GM19035 (cell line): ENCODE data around the gene BMPER.

Experiments
- ATAC-seq: cut with Tn5 transposase; IDR thresholded peaks from one replicate; pipeline ENCODE4 v1.9.1; 2021; ENCODE audit not compliant: unreplicated experiment

BMPER gene

DNA sequence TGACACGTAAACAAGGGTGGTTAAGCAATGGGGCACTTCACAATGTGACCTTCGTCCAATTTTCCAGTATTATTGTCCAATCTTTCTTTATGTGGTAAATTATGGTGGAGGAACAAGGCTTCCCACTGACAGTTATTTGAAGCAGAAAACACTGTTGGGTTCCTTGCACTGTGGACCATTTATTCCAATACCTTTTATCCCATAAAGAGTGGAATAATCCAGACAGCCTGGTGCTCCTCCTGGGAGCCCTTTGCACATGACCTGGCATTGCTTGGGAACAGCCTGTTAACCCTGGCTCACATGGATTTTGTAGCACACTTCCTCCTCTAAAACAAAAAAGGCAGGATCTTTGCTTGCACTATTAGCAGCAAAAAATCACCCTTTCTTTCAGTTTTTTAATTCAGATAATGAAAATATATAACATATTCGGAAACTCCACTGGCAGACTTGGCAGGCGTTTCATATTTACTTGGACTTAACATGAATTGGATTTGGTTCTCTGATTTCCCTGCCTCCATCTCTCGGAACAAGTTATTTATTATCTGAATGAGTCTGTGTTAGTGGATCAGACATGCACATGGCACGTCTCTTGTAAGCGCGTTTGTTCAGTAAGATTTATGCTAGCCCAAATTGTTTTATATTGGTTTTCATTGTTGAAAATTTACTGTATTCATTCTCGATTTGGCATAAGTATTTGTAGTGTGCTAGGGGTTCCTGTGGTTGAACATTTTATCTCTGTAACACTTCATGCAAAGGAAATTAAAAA is 59.3 kb downstream of the BMPER start:
- no peak for ATAC-seq

- no peak for ATAC-seq
Observed at GRCh38 chr7:33965183-33965744, 59.9 kb downstream of the BMPER start.

- ATAC-seq, result no peak
Observed at GRCh38 chr7:33968591-33968990, 63.3 kb downstream of the BMPER start.

GRCh38 chr7:33970536-33970935 is 65.2 kb downstream of the BMPER start:
- no peak for ATAC-seq

DNA sequence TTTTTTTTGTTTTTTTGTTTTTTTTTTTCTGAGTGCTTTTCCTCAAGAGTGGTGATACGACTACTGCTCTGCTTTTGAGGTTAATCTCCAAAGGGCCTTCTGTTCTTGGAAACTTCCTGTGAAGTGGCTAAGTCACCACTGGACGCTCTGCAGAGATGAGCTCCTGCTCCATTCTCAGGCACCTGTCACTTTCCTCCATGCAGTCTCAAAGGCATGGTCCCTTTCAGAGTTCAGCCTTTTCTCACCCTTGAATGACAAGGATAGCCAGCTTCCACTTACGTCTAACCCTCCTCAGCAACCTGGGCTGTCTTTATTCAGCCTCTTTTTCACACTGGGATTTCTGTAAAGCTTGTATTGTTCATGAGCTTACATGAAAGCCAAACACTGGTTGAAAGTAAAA is 65.8 kb downstream of the BMPER start:
- no peak for ATAC-seq

GRCh38 chr7:33973231-33974015 is 68.1 kb downstream of the BMPER start:
- no peak for ATAC-seq

DNA sequence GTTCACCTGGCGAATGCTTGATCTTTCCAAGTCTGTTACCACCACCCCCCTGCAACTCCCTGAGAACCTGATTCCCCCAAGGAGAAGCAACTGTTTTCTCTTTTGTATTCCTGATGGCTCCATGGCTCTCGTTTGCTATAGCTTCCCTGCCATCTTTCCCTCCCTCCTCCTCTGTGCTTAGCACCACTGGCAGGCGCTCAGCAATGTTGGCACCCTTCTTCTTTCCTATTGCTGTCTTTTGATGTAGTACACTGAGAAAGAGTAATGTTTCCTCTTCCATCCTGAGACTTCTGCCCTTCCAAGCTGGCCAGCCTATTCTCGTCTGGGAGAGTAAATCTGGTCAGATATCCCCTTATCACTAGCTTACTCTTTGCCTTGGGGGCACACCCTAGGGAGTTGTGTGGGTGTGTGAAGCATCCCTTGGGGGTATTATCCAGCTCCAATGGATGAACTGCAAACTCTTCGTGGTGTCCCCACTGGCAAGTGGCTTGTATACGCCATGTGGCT is 74.0 kb downstream of the BMPER start:
- no peak for ATAC-seq

- no peak for ATAC-seq
Observed at GRCh38 chr7:33979807-33980355, 74.5 kb downstream of the BMPER start.

- no peak for ATAC-seq
Observed at GRCh38 chr7:33981226-33981625, 75.9 kb downstream of the BMPER start.

DNA sequence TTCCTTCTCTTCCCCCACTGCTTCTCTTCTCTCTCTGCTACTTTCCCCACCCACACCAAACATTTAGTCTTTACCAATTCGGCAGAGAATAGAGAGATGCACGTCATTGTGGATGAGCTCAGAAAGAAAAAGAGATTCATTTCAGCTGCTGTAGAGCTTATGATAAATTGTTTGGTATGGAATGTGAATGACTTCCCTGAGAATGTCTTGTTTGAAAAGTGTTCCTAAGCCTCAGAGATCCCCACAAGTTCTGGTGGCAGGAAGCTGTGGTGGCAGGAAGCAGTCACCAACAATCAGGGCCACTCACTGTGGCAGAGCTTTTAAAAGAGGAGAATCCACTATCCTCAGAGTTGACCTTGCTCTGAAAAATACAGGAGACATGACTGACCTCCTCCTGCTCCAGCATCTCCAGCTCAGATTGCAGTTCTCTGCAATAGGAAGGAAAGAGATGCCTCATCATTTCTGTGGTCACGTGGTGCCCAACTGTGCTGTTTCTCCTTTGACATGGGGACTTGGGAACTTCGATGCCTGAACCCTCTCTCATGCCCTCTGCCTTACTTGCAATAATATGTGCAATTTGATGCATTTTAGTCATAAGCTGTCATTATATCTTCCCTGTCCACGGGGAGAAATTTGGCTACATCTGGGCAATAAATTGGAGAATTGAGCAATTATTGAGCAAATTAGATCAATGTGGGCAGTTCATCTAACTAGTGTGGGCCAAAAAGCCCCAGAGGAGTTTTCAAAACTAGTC is 76.5 kb downstream of the BMPER start:
- no peak for ATAC-seq

DNA sequence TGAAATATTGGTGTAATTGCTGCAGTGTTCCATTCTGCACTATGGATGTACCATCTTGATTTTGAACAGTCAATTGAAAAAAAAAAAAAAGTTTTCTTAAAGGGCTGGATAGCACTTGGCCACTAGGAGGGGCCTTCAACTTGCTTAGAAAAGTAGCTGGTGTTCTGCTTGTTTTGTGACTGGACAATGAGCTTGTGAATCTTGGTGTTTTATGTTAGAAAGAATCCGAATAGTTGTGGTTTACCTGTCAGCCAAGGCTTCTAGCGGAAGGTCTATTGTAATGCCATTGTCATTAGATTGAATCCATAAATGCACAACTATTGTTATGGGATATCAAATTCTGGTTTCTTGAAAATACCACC is 77.1 kb downstream of the BMPER start:
- ATAC-seq, result no peak

GRCh38 chr7:33986451-33986850 is 81.1 kb downstream of the BMPER start:
- no peak for ATAC-seq

GRCh38 chr7:33986951-33987947 is 81.9 kb downstream of the BMPER start:
- ATAC-seq, result no peak

DNA sequence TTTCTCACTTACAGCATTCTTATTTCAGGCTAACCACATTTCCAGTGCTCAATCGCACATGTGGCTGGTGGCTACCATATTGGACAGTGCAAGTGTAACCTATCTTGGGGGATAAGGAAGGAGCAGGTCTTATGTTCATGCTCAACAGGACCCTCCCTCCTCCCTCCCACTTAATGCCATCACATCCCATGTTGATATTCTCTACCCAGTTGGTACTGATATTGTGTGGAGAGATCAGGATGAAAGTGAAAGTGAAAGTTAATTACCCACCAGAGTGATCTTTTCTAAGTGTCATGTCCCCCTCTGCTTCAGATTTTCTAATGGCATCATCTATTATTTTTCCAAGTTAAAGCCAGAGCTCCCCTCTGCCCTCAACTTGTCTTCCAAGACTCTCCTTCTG is 91.6 kb downstream of the BMPER start:
- ATAC-seq, result no peak

GRCh38 chr7:33998476-33998875 is 93.1 kb downstream of the BMPER start:
- no peak for ATAC-seq

- ATAC-seq, result no peak
Observed at GRCh38 chr7:34011017-34011695, 105.8 kb downstream of the BMPER start.

- ATAC-seq, result no peak
Observed at GRCh38 chr7:34011696-34012095, 106.4 kb downstream of the BMPER start.

GRCh38 chr7:34013421-34013820 is 108.1 kb downstream of the BMPER start:
- no peak for ATAC-seq

DNA sequence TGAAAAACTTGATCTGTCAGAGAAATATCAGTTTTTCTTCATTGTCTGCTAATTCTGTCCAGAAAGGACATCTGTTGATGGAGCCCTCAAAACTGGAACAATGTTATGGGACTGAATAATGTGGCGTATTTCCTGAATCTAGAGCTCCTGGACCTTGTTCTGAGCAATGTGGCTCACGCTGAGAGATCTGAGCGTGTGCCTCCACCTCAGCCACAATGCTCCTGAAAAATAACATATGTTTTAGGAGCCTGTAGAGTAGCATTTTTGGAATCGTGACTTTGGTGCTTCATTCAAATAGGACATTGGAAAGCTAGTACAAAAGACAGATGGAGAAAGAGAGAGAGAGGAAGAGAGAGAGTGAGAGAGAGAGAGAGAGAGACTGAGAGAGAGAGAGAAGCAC is 110.3 kb downstream of the BMPER start:
- ATAC-seq, result no peak
